ENCODE data around the gene EPHB1. TPM values are rescaled to one million over a fixed set of nuclear protein-coding genes. Genes with fewer than 3 reads are reported as not detected.

The EPHB1 gene
- total RNA-seq, 2 experiments from 2014 or later = 0.39 to 0.91 TPM

DNA sequence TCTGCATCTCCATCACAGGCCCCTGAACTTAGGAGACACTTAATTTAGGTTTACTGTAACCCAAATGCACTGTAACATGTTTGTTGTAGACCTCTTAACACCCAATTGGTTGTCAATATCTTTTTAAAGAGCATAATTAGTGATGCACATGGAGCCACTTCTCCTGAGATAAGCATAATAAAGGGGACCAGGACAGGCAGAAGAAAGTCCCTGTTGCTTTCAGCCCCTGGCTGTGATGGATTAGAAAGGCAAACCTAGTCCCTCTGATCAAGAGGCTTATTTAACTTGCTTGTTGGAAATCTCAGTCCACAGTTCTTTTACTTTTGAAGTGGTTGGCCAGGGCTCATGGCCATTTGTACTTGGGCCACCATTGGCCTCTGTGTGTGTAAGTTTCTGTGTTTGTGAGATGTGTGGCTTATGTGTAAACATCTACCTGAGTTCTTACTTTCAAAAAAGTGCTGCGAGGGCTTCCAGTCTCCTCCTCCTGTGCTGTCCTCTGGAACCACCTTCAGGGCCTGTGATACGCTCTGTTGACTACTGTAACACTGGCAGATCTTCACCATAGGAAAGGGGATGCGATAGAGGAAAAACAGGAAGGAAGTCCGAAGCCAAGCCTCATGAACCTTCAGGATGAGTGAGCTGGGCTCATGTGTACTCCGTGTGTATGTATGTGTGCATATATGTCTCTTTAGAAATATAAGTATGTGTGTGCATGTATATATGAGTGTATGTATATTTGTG is 136.2 kb downstream of the EPHB1 start:
- POLR2A ChIA-PET = no interaction called here
- no peak overlapping the region for H3K4me3 Mint-ChIP-seq
- H3K9me3 Mint-ChIP-seq = no peaks in the 10 kb centered on the region
- H3K27ac Mint-ChIP-seq = no peak overlapping the region
- no peaks in the 10 kb centered on the region for H3K36me3 Mint-ChIP-seq
- H3K27me3 Mint-ChIP-seq = peaks cover 5% of the 10 kb centered on the region
- DNase-seq = no peak
- no peaks in the 10 kb centered on the region for H3K4me1 Mint-ChIP-seq
- ATAC-seq (ENCODE audit: low read depth) = no peak

- Mint-ChIP-seq H3K27ac (no peak overlapping the region), H3K27me3 (peaks cover 2% of the 10 kb centered on the region), H3K4me1 (no peaks in the 10 kb centered on the region), H3K9me3 (no peaks in the 10 kb centered on the region), H3K36me3 (no peaks in the 10 kb centered on the region), H3K4me3 (no peak overlapping the region)
- DNase-seq = no peak
- POLR2A ChIA-PET = no interaction called here
- ATAC-seq (ENCODE audit: low read depth) = no peak
Observed at GRCh38 chr3:134932035-134932434, 137.0 kb downstream of the EPHB1 start.

GRCh38 chr3:134933997-134934396 is 138.9 kb downstream of the EPHB1 start:
- Mint-ChIP-seq H3K4me3 (no peak overlapping the region), H3K27ac (no peak overlapping the region), H3K27me3 (no peaks in the 10 kb centered on the region), H3K36me3 (no peaks in the 10 kb centered on the region), H3K9me3 (no peaks in the 10 kb centered on the region), H3K4me1 (no peaks in the 10 kb centered on the region)
- ATAC-seq (ENCODE audit: low read depth) (no peak), DNase-seq (no peak)
- POLR2A ChIA-PET = no interaction called here

GRCh38 chr3:134934933-134935332 is 139.9 kb downstream of the EPHB1 start:
- no peaks in the 10 kb centered on the region for H3K27me3 Mint-ChIP-seq
- no peak overlapping the region for H3K4me3 Mint-ChIP-seq
- H3K9me3 Mint-ChIP-seq = no peaks in the 10 kb centered on the region
- DNase-seq (no peak), ATAC-seq (ENCODE audit: low read depth) (no peak)
- no peaks in the 10 kb centered on the region for H3K36me3 Mint-ChIP-seq
- H3K27ac Mint-ChIP-seq = no peak overlapping the region
- POLR2A ChIA-PET = no interaction called here
- H3K4me1 Mint-ChIP-seq = no peaks in the 10 kb centered on the region

- Mint-ChIP-seq H3K9me3 (no peaks in the 10 kb centered on the region), H3K27ac (no peak overlapping the region), H3K4me1 (no peaks in the 10 kb centered on the region), H3K4me3 (no peak overlapping the region), H3K27me3 (no peaks in the 10 kb centered on the region), H3K36me3 (no peaks in the 10 kb centered on the region)
- DNase-seq (no peak), ATAC-seq (ENCODE audit: low read depth) (no peak)
- POLR2A ChIA-PET = no interaction called here
Observed at GRCh38 chr3:134937256-134938028, 142.4 kb downstream of the EPHB1 start.

DNA sequence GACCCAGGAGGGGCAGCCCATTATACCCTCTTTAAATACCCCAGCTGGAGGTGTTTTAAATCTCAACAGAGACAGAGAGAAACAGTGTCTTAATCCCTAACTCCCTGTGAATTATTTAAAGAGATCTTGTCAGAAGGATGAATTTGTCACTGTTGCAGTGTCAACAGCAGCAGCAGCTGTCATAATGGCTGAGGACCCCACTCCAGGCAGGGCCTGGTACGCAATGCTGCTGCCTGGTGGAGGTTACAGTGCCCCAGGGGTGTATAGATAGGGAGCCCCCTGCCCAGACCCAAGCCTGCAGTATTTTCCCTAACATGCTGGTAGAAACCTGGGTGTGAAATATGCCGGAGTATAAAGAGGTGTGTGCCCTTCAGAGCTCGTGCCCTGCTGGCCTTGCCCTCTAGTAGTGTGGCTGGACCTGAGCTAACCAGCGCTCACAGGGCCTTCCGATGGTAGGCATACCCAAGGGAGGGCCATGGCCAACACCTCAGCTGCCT is 143.0 kb downstream of the EPHB1 start:
- Mint-ChIP-seq H3K27me3 (no peaks in the 10 kb centered on the region), H3K9me3 (no peaks in the 10 kb centered on the region), H3K4me3 (no peak overlapping the region), H3K27ac (no peak overlapping the region), H3K4me1 (no peaks in the 10 kb centered on the region), H3K36me3 (no peaks in the 10 kb centered on the region)
- POLR2A ChIA-PET = no interaction called here
- no peak for DNase-seq
- ATAC-seq (ENCODE audit: low read depth) = no peak

DNA sequence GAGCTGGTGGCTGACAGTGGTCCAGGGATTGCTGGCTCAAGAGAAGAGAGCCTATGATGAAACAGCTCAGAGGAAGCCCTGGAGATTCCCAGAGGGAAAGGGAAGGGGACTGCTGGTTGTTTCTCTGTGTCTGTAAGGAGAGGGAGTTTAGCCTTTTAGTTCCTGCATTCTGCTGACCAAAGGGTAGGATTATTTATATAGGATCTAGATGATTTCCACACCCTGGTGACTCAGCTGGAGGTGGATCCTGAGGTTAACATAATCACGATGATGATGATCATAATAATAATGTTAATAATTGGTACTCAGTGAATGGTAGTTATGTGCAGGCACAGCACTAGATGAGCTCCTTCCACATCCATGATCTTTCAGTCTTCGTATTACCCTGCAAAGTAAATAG is 144.9 kb downstream of the EPHB1 start:
- H3K9me3 Mint-ChIP-seq = no peaks in the 10 kb centered on the region
- no peak for DNase-seq
- no peak overlapping the region for H3K27ac Mint-ChIP-seq
- no peak overlapping the region for H3K4me3 Mint-ChIP-seq
- POLR2A ChIA-PET = no interaction called here
- ATAC-seq (ENCODE audit: low read depth) = no peak
- no peaks in the 10 kb centered on the region for H3K36me3 Mint-ChIP-seq
- H3K4me1 Mint-ChIP-seq = no peaks in the 10 kb centered on the region
- H3K27me3 Mint-ChIP-seq = no peaks in the 10 kb centered on the region

DNA sequence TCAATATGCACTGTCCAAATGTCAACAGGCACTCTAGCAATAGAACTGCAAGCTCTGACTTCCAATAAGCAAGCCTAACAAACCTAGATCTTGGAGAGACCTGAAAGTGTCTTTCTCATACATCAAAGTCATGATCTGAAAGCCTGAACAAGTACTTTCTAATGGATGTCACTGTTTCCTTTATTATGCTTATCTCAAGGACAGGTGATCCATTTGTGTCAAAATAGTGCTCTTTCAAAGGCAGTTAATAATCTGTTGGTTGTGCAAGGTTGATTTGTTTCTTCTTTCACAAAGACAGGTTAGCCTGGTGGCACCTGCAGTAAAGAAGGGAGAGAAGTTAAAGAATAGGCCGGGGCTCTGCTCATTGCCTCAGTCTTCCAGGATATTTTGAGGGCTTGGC is 146.8 kb downstream of the EPHB1 start:
- no peak overlapping the region for H3K4me3 Mint-ChIP-seq
- no peak for DNase-seq

DNA sequence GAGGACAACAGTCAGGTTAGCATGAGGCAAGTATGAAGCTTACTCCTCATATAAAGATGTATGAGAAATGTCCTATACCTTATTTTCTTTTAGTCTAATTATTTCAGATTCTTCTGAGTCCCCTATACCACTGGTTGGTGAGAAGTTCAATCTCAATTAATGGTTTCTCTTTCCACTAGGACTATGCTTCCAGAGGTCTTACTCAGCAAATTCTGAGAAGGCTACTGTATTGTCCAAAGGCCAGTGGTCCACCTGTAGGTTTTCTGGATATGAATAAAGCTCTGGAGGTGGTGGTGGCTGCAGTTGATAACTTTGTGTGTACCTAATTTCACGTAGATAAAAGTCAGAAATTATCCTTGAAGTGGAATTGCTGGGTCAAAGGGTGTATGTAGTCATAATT is 149.4 kb downstream of the EPHB1 start:
- H3K4me1 Mint-ChIP-seq = no peaks in the 10 kb centered on the region
- peaks cover 2% of the 10 kb centered on the region for H3K27me3 Mint-ChIP-seq
- POLR2A ChIA-PET = no interaction called here
- H3K4me3 Mint-ChIP-seq = no peak overlapping the region
- DNase-seq (no peak), ATAC-seq (ENCODE audit: low read depth) (no peak)
- no peaks in the 10 kb centered on the region for H3K36me3 Mint-ChIP-seq
- H3K9me3 Mint-ChIP-seq = no peaks in the 10 kb centered on the region
- no peak overlapping the region for H3K27ac Mint-ChIP-seq

More for the DNA sequence above, 146.8 kb downstream of the EPHB1 start:
- Mint-ChIP-seq H3K4me1 (no peaks in the 10 kb centered on the region), H3K27ac (no peak overlapping the region), H3K27me3 (no peaks in the 10 kb centered on the region), H3K36me3 (no peaks in the 10 kb centered on the region), H3K9me3 (no peaks in the 10 kb centered on the region)
- POLR2A ChIA-PET = no interaction called here
- ATAC-seq (ENCODE audit: low read depth) = no peak

- Mint-ChIP-seq H3K4me3 (no peak overlapping the region), H3K4me1 (no peaks in the 10 kb centered on the region), H3K9me3 (peaks cover 2% of the 10 kb centered on the region), H3K27me3 (peaks cover 2% of the 10 kb centered on the region), H3K36me3 (no peaks in the 10 kb centered on the region), H3K27ac (no peak overlapping the region)
- no peak for ATAC-seq (ENCODE audit: low read depth)
- no peak for DNase-seq
- POLR2A ChIA-PET = no interaction called here
Observed at GRCh38 chr3:134949150-134949549, 154.1 kb downstream of the EPHB1 start.

GRCh38 chr3:134952371-134952770 is 157.3 kb downstream of the EPHB1 start:
- peaks cover 2% of the 10 kb centered on the region for H3K9me3 Mint-ChIP-seq
- POLR2A ChIA-PET = no interaction called here
- DNase-seq (no peak), ATAC-seq (ENCODE audit: low read depth) (no peak)
- no peaks in the 10 kb centered on the region for H3K4me1 Mint-ChIP-seq
- no peak overlapping the region for H3K4me3 Mint-ChIP-seq
- peaks cover 2% of the 10 kb centered on the region for H3K27me3 Mint-ChIP-seq
- no peaks in the 10 kb centered on the region for H3K36me3 Mint-ChIP-seq
- no peak overlapping the region for H3K27ac Mint-ChIP-seq

- POLR2A ChIA-PET = no interaction called here
- H3K4me3 Mint-ChIP-seq = no peak overlapping the region
- H3K27me3 Mint-ChIP-seq = no peaks in the 10 kb centered on the region
- no peak overlapping the region for H3K27ac Mint-ChIP-seq
- DNase-seq = no peak
- no peaks in the 10 kb centered on the region for H3K4me1 Mint-ChIP-seq
- H3K9me3 Mint-ChIP-seq = peaks cover 2% of the 10 kb centered on the region
- no peaks in the 10 kb centered on the region for H3K36me3 Mint-ChIP-seq
- ATAC-seq (ENCODE audit: low read depth) = no peak
Observed at GRCh38 chr3:134955874-134956273, 160.8 kb downstream of the EPHB1 start.

- POLR2A ChIA-PET = no interaction called here
- no peaks in the 10 kb centered on the region for H3K36me3 Mint-ChIP-seq
- no peak overlapping the region for H3K4me3 Mint-ChIP-seq
- ATAC-seq (ENCODE audit: low read depth) = no peak
- H3K9me3 Mint-ChIP-seq = no peaks in the 10 kb centered on the region
- no peaks in the 10 kb centered on the region for H3K27me3 Mint-ChIP-seq
- H3K27ac Mint-ChIP-seq = no peak overlapping the region
- DNase-seq = no peak
- H3K4me1 Mint-ChIP-seq = no peaks in the 10 kb centered on the region
Observed at GRCh38 chr3:134956395-134956794, 161.3 kb downstream of the EPHB1 start.

DNA sequence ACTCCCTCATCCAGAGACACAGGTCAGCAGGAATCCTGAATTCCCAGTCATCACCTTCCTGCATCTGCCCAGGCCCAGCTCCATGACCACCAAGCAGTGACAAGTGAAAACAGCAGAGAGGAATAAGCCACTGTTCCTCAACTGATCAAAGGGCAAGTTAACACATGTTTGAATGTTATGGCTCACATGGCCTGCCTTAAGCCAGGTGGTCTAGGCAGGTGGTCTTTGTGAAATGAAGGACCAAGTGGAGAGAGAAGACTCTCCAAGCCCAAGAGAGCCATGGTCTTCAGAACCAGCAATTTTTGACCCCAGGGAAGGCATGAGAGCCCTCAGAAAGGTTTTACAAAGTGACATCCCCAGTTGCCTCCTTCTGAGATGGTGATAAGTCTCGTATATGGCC is 161.8 kb downstream of the EPHB1 start:
- POLR2A ChIA-PET = no interaction called here
- H3K27me3 Mint-ChIP-seq = no peaks in the 10 kb centered on the region

More for the DNA sequence above, 161.8 kb downstream of the EPHB1 start:
- H3K27ac Mint-ChIP-seq = no peak overlapping the region
- ATAC-seq (ENCODE audit: low read depth) (no peak), DNase-seq (no peak)
- no peak overlapping the region for H3K4me3 Mint-ChIP-seq
- no peaks in the 10 kb centered on the region for H3K36me3 Mint-ChIP-seq
- no peaks in the 10 kb centered on the region for H3K4me1 Mint-ChIP-seq
- no peaks in the 10 kb centered on the region for H3K9me3 Mint-ChIP-seq
